ENCODE data around the gene ZBTB7C. TPM values are rescaled to one million over a fixed set of nuclear protein-coding genes. Genes with fewer than 3 reads are reported as not detected.

Gene ZBTB7C
- total RNA-seq, 1 donor, result not detected

DNA sequence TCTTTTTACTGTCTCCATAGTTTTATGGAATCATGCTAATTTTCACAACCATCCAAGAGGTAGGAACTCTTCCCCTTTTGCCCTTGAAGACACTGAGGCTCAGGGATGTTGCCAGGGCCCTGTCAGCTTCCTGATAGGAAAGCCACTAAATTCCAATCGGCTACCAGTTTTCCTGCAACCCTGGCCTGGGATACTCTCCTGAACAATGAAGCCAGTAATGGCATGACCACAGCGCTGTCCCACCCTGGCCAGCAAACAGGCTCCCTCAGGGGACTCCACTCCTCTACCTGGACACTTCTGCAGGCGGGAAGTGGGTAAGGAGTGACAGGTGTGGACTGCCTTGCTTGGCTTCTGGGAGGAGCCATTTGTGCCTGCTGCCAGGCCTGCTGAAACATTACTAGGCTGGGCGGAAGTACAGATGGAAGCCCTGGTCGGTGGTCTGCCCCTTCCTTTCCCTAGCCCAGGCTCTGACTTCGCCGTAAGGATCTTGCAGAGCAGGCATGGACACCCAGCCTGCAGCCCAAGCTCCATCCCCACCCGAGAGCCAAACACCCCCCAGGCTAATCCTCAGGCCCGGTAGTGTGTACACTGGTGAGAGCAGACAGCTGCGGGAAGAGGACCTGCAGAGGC is 400.0 kb downstream of the ZBTB7C start:
- no peak overlapping the region for H3K4me3 ChIP-seq (ENCODE audit: low read depth, low read length)
- TF ChIP-seq, protein P1, sequence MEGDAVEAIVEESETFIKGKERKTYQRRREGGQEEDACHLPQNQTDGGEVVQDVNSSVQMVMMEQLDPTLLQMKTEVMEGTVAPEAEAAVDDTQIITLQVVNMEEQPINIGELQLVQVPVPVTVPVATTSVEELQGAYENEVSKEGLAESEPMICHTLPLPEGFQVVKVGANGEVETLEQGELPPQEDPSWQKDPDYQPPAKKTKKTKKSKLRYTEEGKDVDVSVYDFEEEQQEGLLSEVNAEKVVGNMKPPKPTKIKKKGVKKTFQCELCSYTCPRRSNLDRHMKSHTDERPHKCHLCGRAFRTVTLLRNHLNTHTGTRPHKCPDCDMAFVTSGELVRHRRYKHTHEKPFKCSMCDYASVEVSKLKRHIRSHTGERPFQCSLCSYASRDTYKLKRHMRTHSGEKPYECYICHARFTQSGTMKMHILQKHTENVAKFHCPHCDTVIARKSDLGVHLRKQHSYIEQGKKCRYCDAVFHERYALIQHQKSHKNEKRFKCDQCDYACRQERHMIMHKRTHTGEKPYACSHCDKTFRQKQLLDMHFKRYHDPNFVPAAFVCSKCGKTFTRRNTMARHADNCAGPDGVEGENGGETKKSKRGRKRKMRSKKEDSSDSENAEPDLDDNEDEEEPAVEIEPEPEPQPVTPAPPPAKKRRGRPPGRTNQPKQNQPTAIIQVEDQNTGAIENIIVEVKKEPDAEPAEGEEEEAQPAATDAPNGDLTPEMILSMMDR (IDR thresholded peaks at IDR 0.05; ENCODE audit: insufficient read depth, low read depth, low read length), result no peak
- no peak for DNase-seq (ENCODE audit: low read depth)

DNA sequence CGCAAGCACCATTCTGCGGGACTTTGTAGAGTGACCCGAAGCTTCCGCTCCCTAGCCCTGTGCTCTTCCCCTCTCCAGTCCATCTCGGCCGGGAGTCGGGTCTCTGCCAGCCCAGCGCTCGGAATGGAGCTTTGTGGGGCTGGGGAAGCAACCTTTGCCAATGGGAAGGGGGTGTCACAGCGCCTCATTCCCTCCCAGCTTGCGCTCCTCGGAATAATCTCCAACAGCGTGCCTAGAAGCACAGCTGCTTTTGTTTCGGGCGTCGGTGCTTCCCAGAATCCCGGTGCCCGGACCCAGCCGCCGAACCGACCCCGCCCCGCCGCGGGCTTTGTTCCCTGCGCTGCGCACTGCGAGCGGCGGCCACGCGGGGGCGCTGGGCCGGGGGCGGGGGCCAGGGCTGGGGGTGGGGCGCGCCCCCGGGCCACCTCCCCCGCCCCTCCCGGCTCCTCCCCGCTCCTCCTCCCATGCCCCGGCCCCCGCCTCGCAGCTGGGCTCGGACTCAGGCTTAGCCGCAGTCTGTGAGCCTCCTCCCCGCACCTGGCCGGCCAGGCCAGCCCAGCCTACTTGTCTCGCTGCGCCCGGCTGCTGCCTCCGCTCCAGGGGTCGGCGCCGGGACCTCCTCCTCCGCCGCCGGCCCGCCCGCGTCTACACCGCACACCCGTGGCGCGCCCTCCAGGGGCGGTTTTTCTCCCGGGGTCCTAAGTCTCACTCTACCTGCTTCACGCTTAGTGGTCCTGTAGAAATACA is 401.1 kb downstream of the ZBTB7C start:
- peak; percentile 30 for DNase-seq (ENCODE audit: low read depth)
- peak overlapping the region; percentile 55 for H3K4me3 ChIP-seq (ENCODE audit: low read depth, low read length)
- TF ChIP-seq, protein P1 (IDR thresholded peaks at IDR 0.05; ENCODE audit: insufficient read depth, low read depth, low read length), result peak; percentile 32

DNA sequence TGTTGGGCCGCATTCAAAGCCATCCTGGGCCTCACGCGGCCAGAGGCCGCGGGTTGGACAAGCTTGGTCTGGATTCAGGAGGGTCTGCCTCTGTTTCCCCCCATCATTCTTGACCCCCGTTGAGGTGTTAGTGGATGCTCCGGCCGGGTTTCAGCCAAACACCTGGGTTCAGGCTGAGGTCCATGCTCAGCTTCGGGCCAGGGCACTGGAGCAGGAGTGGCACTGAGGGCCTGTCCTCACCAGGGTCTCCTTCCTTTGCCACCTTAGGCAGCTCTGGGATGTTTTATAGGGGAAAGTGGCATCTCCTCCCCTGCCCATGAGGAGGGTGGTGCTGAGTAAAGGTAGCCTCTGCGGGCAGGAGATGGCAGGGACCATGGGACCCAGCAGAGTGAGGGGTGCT is 401.8 kb downstream of the ZBTB7C start:
- TF ChIP-seq, protein P1 (IDR thresholded peaks at IDR 0.05; ENCODE audit: insufficient read depth, low read depth, low read length), result no peak
- H3K4me3 ChIP-seq (ENCODE audit: low read depth, low read length), result no peak overlapping the region

DNA sequence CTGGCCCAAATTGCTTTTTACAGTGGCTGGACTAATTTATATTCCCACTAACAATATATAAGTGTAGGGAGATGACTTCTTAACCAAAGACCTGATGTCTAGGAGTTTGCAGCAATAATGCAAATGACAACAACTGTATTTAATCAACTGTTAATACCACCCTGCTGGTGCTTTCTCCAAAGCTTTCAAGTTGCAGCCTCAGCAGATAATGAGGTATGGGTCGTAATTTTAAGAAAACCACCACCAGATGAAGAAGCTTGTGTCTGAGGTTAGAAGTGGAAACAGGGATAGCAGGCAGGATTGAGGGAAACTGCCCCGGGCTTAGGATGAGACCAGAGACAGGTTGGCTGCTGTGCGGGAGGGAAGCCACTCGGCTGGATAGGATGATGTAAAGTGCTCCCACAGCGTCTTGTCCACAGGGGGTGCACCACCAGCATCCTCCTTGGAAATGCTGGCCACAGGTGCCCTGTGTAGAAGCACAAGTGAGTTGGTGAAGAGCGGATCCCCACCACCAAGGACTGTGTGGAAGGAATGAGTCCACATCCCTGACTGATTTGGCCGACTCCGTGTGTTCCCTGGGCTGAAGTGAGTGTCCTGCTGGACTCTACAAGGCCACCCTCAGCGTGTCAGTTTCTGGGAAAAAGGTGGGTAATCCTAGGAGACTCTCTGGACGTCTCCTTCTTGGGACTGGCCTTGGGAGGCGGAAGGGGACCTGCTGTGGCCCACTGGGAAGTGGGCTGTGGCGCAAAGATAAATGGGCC is 402.6 kb downstream of the ZBTB7C start:
- H3K4me3 ChIP-seq (ENCODE audit: low read depth, low read length), result no peak overlapping the region
- TF ChIP-seq, protein P1 (IDR thresholded peaks at IDR 0.05; ENCODE audit: insufficient read depth, low read depth, low read length), result no peak
- no peak for DNase-seq (ENCODE audit: low read depth)

More for the DNA sequence above, 401.8 kb downstream of the ZBTB7C start:
- no peak for DNase-seq (ENCODE audit: low read depth)

DNA sequence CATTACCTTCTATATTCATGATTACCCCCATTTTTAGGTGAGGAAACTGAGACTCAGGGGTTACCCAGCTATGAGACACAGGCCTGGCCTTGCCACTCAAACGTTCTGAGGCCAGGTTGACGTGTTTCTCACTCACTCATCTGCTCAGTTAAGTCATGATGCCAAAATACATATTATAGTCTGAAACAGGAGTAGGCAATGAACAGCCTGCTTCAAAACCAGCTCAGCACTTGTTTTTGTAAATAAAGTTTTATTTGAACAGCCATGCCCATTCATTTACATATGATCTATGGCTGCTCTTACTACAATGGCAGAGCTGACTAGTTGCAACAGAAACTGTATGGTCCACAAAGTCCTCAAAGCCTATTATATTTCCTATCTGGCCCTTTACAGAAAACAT is 404.6 kb downstream of the ZBTB7C start:
- H3K4me3 ChIP-seq (ENCODE audit: low read depth, low read length), result no peak overlapping the region
- no peak for DNase-seq (ENCODE audit: low read depth)
- TF ChIP-seq, protein P1 (IDR thresholded peaks at IDR 0.05; ENCODE audit: insufficient read depth, low read depth, low read length), result no peak

DNA sequence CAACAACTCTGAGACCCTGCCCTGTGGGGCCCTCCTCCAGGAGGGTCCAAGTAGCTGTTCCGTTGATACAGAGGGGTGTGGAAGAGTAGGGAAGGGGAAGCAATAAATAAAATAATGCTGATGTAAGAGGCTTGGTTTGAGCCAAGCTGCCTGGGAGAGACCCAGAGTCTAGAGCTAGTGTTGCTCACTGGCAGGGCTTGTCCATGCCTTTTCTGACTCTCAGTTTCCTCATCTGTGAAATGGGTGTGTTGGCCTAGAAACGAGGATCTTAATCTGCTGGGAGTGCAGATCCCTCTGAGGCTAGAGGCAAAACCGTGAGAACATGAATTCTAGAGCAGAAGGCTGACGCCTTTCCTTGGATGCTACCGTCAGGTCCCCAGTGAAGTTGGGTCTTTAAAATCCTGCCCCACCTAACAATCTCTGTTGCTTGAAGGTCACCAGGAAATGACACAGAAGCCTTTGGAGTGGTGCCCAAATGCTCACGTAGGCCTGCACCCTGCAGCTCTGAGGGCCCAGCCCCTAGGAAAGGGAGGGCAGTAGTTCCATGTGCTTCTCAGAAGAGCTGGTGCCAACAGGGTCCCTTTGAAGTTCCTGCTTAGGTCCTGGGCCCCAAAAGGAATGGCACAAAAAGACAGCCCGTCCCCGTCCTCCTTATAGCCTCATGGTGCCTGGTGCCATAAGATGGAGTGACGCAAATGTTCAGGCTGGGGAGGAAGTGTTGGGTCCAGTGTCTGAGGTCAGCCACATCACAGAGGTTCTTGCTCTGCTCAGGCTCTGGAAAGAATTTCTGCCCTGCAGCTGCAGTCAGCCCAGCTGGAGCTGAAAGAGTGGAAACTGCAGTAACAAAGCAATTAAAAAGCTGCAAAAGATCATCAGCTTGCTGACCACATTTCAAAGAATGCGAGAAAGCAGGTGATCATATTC is 405.5 kb downstream of the ZBTB7C start:
- no peak overlapping the region for H3K4me3 ChIP-seq (ENCODE audit: low read depth, low read length)
- DNase-seq (ENCODE audit: low read depth), result peak; percentile 54
- TF ChIP-seq, protein P1 (IDR thresholded peaks at IDR 0.05; ENCODE audit: insufficient read depth, low read depth, low read length), result no peak
